ENCODE results near the gene HOXA13.

The HOXA13 gene

GRCh38 chr7:27199849-27200760 is at the start of gene HOXA13:
TSS of gene HOXA13 (minus strand) at chr7:27200091. CDS start at chr7:27200077, 14 bp downstream.
- DNase-seq = no peak

GRCh38 chr7:27248911-27249723 is 49.2 kb upstream of the HOXA13 start:
- no peak for DNase-seq

DNA sequence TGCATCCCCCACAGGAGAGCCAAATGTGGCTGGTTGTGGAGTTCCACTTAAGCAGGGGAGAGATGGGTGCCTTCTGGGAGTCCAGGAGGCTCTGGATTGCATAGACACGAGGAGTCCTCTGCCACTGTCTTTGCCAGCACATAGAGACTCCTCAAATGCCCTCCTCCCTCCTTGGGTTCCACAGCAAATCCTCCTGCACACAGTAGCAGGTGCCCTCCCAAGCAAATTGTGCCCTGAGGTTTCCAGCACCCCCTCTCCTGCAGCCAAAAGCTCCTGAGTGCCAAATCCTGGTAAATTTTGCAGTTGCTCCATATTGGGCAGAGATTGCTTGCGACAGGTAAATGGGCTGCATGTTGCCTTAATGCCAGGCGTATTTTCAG is 48.5 kb upstream of the HOXA13 start:
- no peak for DNase-seq

GRCh38 chr7:27247452-27248426 is 47.8 kb upstream of the HOXA13 start:
- DNase-seq = no peak

GRCh38 chr7:27247000-27247399 is 47.1 kb upstream of the HOXA13 start:
- no peak for DNase-seq

DNA sequence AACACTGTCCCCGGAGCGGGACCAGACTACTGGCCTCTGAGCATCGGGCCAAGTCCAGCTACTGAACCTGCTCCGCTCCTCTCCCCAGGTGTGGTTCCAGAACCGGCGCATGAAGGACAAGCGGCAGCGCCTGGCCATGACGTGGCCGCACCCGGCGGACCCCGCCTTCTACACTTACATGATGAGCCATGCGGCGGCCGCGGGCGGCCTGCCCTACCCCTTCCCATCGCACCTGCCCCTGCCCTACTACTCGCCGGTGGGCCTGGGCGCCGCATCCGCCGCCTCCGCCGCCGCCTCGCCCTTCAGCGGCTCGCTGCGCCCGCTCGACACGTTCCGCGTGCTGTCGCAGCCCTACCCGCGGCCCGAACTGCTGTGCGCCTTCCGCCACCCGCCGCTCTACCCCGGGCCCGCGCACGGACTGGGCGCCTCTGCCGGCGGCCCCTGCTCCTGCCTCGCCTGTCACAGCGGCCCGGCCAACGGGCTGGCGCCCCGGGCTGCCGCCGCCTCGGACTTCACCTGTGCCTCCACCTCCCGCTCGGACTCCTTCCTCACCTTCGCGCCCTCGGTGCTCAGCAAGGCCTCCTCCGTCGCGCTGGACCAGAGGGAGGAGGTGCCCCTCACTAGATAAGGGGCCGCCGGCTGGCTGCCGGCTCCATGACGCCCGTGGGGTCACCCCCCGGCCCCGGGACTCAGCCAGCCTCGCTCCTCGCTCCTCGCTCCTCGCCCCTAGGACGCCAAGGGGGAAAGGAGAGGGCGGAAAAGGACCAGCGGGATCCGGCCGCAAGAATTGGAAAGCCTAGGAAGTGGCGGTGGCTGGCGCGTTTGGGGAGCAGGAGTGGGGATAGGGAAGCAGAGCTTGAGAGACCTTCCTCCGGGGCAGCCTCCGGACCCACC is 46.2 kb upstream of the HOXA13 start:
- peak; percentile 36 for DNase-seq

GRCh38 chr7:27245124-27245797 is 45.4 kb upstream of the HOXA13 start:
- no peak for DNase-seq

DNA sequence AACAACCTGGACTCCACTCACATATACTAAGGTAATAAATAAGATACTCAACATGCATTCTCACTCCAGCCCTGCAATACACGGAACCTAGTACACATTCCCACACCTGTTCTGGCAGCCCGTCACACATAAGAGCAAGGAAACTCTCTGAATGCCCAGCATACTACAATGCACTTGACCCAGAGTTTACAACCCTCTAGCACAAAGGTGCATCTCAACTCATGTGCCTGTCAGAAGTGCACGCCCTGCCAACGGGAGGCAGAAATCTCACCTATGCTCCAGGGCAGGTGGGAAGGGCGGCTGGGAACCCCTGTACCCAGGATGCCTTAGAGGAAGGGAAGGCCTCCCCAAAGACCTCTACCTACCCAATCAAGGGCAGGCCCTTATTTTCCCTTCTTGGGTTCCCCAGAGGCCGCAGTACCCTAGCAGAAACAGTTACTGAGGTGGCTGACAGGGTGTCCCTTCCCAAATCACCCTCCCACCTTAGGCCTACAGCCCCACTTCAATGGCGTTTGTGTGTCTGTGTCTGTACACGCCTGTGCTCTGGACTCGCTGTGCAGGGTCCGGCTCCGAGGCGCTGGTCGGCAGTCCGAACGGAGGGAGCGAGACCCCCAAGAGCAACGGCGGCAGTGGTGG is 44.7 kb upstream of the HOXA13 start:
- DNase-seq = no peak

DNA sequence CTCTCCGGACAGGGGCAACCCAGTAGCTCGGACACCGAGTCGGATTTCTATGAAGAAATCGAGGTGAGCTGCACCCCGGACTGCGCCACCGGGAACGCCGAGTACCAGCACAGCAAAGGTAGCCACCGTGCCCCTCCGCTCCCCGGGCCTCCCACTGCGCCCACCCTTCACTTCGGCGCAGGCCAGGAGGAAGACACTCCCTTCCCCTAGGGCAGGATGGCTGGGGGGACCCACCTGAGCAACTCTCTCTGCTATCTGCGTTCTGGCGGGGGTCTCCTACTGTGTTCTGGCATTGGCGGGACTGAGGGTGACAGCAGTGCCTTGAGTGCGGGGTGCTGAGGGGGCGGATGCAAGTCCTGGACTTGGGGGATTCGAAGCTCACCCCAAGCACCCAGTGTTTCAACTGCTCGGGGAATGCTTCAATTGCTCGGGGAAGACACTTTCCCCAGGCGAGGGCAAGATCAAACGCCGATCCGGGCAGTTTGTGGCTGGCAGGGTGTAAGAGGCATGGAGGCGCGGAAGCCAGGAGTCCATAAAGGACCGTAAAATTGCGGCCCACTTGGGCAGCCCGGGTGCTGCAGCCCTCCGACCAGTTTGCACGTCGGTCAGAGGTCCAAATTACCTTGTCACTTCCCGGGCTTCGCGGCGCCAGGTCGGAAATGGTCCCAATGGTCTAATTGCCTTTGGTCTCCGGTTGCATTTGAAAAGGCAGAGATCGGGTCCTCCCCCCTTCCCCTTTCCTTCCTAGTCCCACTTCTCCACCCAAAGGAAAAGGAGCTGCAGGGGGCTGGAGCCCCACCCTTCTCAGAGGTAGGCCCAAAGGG is 43.7 kb upstream of the HOXA13 start:
- DNase-seq = no peak

GRCh38 chr7:27242555-27243339 is 42.9 kb upstream of the HOXA13 start, which contains the start of gene EVX1:
TSS of gene EVX1 (plus strand) at chr7:27242802. CDS start at chr7:27243031, 229 bp downstream.
- peak; percentile 66 for DNase-seq

GRCh38 chr7:27242154-27242553 is 42.3 kb upstream of the HOXA13 start:
- no peak for DNase-seq

- no peak for DNase-seq
Measured at GRCh38 chr7:27241189-27242056, 41.5 kb upstream of the HOXA13 start.

DNA sequence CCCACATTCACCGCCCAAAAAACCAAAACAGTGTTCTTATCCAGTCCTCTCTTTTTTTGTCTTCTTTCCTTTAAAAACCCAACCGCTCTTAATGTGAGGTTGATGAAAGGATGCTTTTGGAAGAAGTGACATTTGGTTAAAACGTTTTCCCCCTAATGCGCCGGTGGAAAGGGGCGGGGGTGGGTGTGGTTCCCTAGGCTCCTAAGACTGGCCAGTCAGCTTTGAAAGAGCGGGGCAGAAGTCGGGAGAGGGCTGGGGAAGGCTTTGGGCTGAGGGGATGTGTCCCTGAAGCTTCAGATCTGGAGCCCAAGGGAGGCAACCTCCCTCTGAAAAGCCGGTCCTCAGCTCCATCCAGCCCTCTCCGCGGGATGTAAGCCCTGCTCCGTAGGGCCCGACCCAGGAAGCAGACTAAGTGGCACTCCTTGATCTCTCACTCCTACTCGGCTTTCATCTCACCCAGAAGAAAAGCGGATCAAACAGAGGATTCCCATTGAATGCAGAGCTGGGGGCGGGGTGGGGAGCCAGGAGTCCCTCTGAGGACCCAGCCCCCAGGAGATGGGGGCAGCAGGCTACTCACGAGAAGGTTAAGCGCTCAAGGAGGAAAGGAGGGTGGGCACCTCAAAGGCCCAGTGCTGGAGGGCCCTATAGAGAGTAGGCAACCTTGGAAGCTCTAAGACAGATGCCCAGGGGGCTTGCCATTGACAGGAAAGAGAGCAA is 40.3 kb upstream of the HOXA13 start:
- DNase-seq = no peak

DNA sequence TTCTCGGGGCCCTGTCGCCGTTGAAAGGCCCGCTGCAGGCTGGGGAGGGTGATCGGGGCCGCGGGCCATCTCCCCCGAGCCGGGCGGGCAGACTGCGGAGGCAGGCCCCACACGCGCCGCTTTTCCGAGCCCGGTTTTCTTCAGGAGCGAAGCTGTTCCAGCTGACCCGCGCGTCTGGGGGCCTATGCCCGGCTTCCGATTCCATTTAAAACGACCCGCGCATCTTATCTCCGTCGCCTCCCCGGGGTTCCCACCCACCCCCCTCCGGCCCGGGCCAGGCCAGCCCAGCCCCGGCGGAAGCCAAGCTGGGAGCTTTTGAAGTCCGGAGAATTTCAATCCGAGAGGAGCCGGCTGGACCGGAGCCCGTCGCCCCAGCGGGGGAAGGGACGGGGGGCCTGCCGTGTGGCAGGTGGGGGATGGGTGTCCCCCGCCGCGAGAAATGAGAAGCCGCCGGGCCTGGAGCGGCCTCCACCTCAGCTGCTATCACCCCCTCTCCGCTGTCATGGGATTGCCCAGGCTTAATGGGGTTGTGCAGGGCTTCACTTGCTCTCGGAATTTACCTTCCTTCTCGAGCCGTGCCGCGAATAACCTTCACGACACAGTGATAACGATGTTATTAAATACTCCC is 39.6 kb upstream of the HOXA13 start:
- no peak for DNase-seq

GRCh38 chr7:27238979-27239386 is 39.1 kb upstream of the HOXA13 start:
- no peak for DNase-seq

- no peak for DNase-seq
Measured at GRCh38 chr7:27237735-27238334, 37.9 kb upstream of the HOXA13 start.

Measured in activated CD4-positive, alpha-beta T cell treated with anti-CD3 and anti-CD28 coated beads for 48 hours (primary cell).